ENCODE data around the gene AUNIP. TPM values are rescaled to one million over a fixed set of nuclear protein-coding genes. Genes with fewer than 3 reads are reported as not detected.

Gene AUNIP
- total and polyA plus RNA-seq, 2 donors (not counting 3 experiments of a cell fraction or from before 2014, with no cell fraction given), result 1.8 to 4.5 TPM

DNA sequence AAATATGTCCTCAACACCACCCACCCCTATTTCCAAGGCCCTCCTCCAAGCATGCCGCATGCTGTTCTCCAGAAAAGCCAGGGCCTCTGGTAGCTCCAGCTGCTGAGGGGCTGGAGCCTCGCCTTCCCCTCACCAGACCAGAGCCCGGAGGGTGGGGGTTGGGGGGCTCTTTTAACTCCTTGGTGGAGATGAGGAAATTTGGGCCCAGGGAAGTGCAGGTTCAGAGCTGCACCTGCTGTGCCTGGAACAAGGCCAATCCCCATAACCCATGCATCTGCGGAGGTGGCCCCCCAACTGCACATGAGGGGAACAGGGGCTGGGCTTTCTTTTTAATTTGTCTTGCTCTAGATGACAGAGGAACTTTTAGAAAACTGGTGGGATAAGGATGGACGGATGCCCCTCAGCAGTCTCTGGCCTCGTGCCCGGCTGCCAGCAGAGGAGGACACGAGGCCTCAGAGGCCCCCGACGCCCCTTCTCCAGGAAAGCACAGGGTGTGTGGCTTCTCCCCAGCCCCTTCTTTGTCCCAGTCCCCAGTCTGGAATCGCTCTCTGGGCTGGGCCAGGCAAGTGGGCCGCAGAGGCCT is 59.8 kb downstream of the AUNIP start:
- Histone ChIP-seq H3K9me3 (replicated peaks; ENCODE audit: control insufficient read depth, insufficient read depth, low read length) (no peaks in the 10 kb centered on the region), H3K4me2 (ENCODE audit: insufficient read depth, low read length) (peak overlapping the region; percentile 27), H4K20me1 (replicated peaks; ENCODE audit: control insufficient read depth, extremely low read depth, insufficient read depth, low read length) (no peaks in the 10 kb centered on the region), H3K4me1 (ENCODE audit: control insufficient read depth, extremely low read depth, insufficient read depth, low read length) (peaks cover 22% of the 10 kb centered on the region), H2AFZ (ENCODE audit: low read depth, low read length) (peak overlapping the region; percentile 80), H3K27ac (ENCODE audit: insufficient read depth, low read depth, low read length) (peak overlapping the region; percentile 30), H3K27me3 (ENCODE audit: control insufficient read depth in 2 of 2, insufficient read depth in 2 of 2, low read length in 2 of 2) (peaks cover 0 to 1% of the 10 kb centered on the region in 2 experiments), H3K36me3 (ENCODE audit: control insufficient read depth in 2 of 2, extremely low read depth in 1 of 2, insufficient read depth in 2 of 2, low read length in 2 of 2) (no peaks in the 10 kb centered on the region), H3K79me2 (ENCODE audit: control insufficient read depth, insufficient read depth, low read length) (peaks cover 20% of the 10 kb centered on the region), H3K4me3 (replicated peaks in 1 of 3; ENCODE audit: insufficient read depth in 1 of 3, low read depth in 1 of 3, low read length in 3 of 3) (peak overlapping the region in 1 of 3 experiments; percentile 23), H3K9ac (replicated peaks; ENCODE audit: extremely low read depth, insufficient read depth, low read length) (peak overlapping the region; percentile 53), H3K9me1 (replicated peaks; ENCODE audit: control insufficient read depth, extremely low read depth, insufficient read depth, low read length) (no peaks in the 10 kb centered on the region)
- CTCF ChIA-PET, result interaction anchor here (0.8 to 3.1 kb wide), 5 partner anchors 10 to 226 kb away, joined by 3 to 15 read pairs (median 3); no protein-coding TSS in a partner anchor
- TF ChIP-seq, protein P1, sequence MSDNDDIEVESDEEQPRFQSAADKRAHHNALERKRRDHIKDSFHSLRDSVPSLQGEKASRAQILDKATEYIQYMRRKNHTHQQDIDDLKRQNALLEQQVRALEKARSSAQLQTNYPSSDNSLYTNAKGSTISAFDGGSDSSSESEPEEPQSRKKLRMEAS (IDR thresholded peaks at IDR 0.05; ENCODE audit: insufficient read depth, insufficient read length), result no peak
- TF ChIP-seq POLR2A (IDR thresholded peaks at IDR 0.05; ENCODE audit: low read depth, low read length) (no peak), JUN (IDR thresholded peaks at IDR 0.05; ENCODE audit: borderline replicate concordance, insufficient read depth, insufficient read length, low read depth) (no peak), POLR2AphosphoS5 (IDR thresholded peaks at IDR 0.05; ENCODE audit: insufficient read depth, low read depth, low read length) (no peak), GATA2 (IDR thresholded peaks at IDR 0.05; ENCODE audit: insufficient read depth, insufficient read length, low read depth, low read length) (no peak), FOS (IDR thresholded peaks at IDR 0.05; ENCODE audit: borderline replicate concordance, insufficient read depth, low read length) (no peak), MYC (IDR thresholded peaks at IDR 0.05; ENCODE audit: low read depth, low read length) (no peak), EZH2 (IDR thresholded peaks at IDR 0.05; ENCODE audit: borderline replicate concordance, low read depth, low read length, severe bottlenecking) (no peak)
- TF ChIP-seq, protein P2, sequence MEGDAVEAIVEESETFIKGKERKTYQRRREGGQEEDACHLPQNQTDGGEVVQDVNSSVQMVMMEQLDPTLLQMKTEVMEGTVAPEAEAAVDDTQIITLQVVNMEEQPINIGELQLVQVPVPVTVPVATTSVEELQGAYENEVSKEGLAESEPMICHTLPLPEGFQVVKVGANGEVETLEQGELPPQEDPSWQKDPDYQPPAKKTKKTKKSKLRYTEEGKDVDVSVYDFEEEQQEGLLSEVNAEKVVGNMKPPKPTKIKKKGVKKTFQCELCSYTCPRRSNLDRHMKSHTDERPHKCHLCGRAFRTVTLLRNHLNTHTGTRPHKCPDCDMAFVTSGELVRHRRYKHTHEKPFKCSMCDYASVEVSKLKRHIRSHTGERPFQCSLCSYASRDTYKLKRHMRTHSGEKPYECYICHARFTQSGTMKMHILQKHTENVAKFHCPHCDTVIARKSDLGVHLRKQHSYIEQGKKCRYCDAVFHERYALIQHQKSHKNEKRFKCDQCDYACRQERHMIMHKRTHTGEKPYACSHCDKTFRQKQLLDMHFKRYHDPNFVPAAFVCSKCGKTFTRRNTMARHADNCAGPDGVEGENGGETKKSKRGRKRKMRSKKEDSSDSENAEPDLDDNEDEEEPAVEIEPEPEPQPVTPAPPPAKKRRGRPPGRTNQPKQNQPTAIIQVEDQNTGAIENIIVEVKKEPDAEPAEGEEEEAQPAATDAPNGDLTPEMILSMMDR (IDR thresholded peaks at IDR 0.05; ENCODE audit: extremely low read depth in 1 of 2, insufficient read depth in 1 of 2, low read depth in 1 of 2, low read length in 2 of 2), result no peak
- DNase-seq (ENCODE audit: low read depth, low spot score) (no peak), FAIRE-seq (no peak)
- POLR2A ChIA-PET, result no interaction called here
- BruUV-seq (replicated peaks), result no TSS peak
- intact Hi-C loops (cut with micrococcal nuclease) (loop anchor here (5.0 kb wide), 1 partner anchor 257 kb away; the partner anchor contains the start of gene LDLRAP1), dilution Hi-C loops (cut with MboI; ENCODE audit: extremely low pct_ligation_motif_present, low sequenced_read_pairs) (no loop called here)
